ENCODE measurements around the gene GLRX3. TPM values are rescaled to one million over a fixed set of nuclear protein-coding genes. Genes with fewer than 3 reads are reported as not detected.

GLRX3 gene
- total RNA-seq, 1 donor from 2014 or later, result 192 TPM

DNA sequence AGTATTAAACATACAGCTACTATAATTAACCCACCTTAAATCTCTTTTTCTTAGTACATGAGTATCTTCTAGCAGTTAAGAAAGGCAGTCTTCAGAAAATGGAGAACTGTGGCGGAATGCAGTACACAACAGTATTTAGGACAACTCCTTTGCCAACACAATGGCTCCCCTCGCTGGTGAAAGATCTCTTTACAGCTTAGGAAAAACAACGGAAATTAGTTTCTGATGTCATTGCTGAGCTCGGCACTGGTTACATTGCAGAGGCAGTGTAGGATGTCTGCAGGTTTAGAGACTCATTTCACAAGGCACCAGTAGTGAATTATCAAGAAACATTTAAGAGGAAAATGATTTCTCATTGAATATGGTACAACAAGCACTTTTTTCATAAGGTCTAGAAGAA is 43.4 kb downstream of the GLRX3 start:
- Histone ChIP-seq H3K4me3 (ENCODE audit: low read depth, low read length) (no peak overlapping the region), H3K27me3 (ENCODE audit: control insufficient read depth, insufficient read depth, low read length) (no peaks in the 10 kb centered on the region), H3K36me3 (ENCODE audit: control insufficient read depth, insufficient read depth, low read length) (peaks cover 2% of the 10 kb centered on the region)
- DNase-seq (ENCODE audit: low read depth), result peak; percentile 26
- TF ChIP-seq, protein P1, sequence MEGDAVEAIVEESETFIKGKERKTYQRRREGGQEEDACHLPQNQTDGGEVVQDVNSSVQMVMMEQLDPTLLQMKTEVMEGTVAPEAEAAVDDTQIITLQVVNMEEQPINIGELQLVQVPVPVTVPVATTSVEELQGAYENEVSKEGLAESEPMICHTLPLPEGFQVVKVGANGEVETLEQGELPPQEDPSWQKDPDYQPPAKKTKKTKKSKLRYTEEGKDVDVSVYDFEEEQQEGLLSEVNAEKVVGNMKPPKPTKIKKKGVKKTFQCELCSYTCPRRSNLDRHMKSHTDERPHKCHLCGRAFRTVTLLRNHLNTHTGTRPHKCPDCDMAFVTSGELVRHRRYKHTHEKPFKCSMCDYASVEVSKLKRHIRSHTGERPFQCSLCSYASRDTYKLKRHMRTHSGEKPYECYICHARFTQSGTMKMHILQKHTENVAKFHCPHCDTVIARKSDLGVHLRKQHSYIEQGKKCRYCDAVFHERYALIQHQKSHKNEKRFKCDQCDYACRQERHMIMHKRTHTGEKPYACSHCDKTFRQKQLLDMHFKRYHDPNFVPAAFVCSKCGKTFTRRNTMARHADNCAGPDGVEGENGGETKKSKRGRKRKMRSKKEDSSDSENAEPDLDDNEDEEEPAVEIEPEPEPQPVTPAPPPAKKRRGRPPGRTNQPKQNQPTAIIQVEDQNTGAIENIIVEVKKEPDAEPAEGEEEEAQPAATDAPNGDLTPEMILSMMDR (IDR thresholded peaks at IDR 0.05; ENCODE audit: insufficient read depth, low read length, poor library complexity, severe bottlenecking), result peak; percentile 59

DNA sequence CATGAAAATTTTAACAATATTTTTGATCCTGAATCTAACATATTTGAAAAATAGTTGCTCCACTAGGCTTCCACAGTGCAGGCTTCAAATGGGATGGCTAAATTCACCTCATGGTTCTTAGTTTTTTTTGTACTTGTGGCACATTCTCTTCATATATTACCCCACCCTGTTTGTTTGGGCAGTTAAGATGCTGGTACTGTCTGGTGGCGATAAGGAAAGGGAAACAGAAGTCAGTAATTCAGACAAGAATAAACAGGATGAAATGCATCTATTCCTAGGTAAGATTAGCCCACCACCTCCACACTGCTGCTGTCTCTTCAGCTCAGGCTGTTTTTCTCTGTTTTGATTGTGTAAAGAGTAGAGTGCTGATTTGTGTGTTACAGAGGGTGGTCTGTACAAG is 44.2 kb downstream of the GLRX3 start:
- Histone ChIP-seq H3K4me3 (ENCODE audit: low read depth, low read length) (no peak overlapping the region), H3K27me3 (ENCODE audit: control insufficient read depth, insufficient read depth, low read length) (no peaks in the 10 kb centered on the region), H3K36me3 (ENCODE audit: control insufficient read depth, insufficient read depth, low read length) (peaks cover 2% of the 10 kb centered on the region)
- TF ChIP-seq, protein P1 (IDR thresholded peaks at IDR 0.05; ENCODE audit: insufficient read depth, low read length, poor library complexity, severe bottlenecking), result no peak
- no peak for DNase-seq (ENCODE audit: low read depth)

DNA sequence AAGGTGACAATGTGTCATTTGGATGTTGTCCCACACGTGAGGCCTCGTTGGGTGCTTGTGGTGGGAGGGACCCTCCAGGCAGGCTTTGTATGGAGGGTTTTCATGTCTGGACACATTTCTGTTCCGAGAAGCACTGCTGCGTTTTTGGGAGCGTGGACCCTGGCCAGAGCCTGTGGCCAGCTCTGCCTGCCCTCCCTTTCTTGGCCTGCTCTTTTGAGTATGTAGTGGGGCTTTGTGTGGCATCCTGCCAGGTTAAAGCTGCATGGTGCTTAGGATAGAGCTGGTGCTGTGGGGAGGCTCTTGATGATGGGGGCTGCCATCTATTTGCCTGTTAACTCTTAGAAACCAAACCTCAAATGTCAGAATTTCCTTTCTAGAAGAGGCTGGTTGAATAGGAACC is 45.7 kb downstream of the GLRX3 start:
- no peak for DNase-seq (ENCODE audit: low read depth)
- Histone ChIP-seq H3K4me3 (ENCODE audit: low read depth, low read length) (no peak overlapping the region), H3K27me3 (ENCODE audit: control insufficient read depth, insufficient read depth, low read length) (no peaks in the 10 kb centered on the region), H3K36me3 (ENCODE audit: control insufficient read depth, insufficient read depth, low read length) (peaks cover 2% of the 10 kb centered on the region)
- TF ChIP-seq, protein P1 (IDR thresholded peaks at IDR 0.05; ENCODE audit: insufficient read depth, low read length, poor library complexity, severe bottlenecking), result no peak

DNA sequence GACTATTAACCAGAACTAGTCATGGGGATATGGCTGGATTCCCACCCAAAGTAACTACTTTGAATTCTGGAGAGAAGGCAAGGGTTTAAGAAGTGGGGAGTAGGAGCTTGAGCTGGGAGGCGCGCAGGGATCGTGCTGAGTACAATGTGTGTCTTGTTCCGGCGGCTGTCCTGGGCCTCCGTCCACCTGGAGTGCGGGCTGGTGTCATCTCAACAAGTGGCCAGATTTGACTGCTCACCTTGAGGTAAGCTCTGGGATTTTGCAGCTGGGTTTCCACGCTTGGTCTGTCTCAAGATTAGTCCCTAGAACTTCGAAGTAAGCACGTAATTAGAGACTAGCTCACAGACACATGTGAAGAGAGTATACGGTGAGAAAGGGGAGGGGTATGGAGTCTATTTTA is 49.4 kb downstream of the GLRX3 start:
- no peak overlapping the region for H3K4me3 ChIP-seq (ENCODE audit: low read depth, low read length)
- DNase-seq (ENCODE audit: low read depth), result no peak
- H3K36me3 ChIP-seq (ENCODE audit: control insufficient read depth, insufficient read depth, low read length), result peaks cover 2% of the 10 kb centered on the region
- TF ChIP-seq, protein P1 (IDR thresholded peaks at IDR 0.05; ENCODE audit: insufficient read depth, low read length, poor library complexity, severe bottlenecking), result no peak
- no peaks in the 10 kb centered on the region for H3K27me3 ChIP-seq (ENCODE audit: control insufficient read depth, insufficient read depth, low read length)

DNA sequence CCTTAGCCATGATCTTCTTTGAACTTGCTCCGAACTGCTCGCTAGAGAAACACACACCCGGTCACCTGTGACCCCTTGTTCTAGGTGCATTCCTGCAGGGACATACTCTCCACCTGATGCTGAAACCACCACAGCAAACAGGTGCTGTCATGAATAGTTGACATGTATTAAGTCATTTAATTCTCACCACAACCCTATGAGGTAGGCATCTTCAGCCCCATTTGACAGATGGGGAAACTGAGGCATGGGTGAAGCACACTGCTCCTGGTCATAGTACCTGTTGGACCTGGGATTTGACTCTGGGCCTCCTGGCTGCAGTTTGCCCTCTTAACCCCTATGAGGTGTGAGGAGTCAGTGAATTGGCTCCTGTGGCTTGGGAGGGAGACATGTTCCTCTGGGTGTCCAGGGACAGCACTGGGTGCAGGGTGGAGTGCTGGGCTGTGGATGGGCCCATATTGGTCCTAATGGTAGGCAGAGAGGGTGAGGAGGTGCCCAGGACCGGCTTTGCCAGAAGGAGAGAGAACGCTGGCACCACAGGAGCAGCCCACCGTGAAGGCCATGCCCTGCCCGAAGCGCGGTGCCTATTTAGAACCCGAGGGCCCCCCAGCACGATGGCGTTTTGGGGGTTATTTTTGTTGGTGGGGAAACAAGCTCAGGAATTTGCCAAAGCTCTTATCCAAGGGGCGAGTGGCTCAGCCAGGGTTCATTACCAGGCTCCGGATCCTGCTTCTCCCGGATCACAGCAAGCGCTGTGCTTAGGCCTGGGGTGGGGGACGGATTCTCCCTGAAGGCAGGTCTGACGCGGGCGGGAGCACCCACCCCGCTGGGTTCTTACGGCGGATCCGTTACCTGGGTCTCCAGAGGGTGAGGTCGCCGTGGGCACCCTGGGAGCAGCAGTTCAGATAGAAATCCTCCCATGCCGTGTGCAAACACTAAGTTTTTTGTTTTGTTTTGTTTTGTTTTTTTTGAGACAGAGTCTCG is 52.3 kb downstream of the GLRX3 start:
- no peaks in the 10 kb centered on the region for H3K36me3 ChIP-seq (ENCODE audit: control insufficient read depth, insufficient read depth, low read length)
- no peak for DNase-seq (ENCODE audit: low read depth)
- H3K27me3 ChIP-seq (ENCODE audit: control insufficient read depth, insufficient read depth, low read length), result no peaks in the 10 kb centered on the region
- no peak overlapping the region for H3K4me3 ChIP-seq (ENCODE audit: low read depth, low read length)
- TF ChIP-seq, protein P1 (IDR thresholded peaks at IDR 0.05; ENCODE audit: insufficient read depth, low read length, poor library complexity, severe bottlenecking), result no peak
